HL-60 (cell line): ENCODE measurements around the gene TMEFF2.

ENCODE experiments used
- DNase-seq, 2 experiments: peaks; one replicate each; pipeline ENCODE4 v3.0.0-alpha.2; 2010 to 2020; ENCODE audit warnings: low read depth in 1 of 2, low spot score in 1 of 2
- H3K27ac ChIP-seq: fragments of 250-450 bp; sonication (Bioruptor Pico); replicated peaks from 2 replicates; pipeline ENCODE4 v1.5.1; 2020; ENCODE audit warnings: mild to moderate bottlenecking, moderate library complexity
- H3K27me3 ChIP-seq: fragments of 250-450 bp; sonication (Bioruptor Pico); 2 replicates; pipeline ENCODE4 v1.5.1; 2021; ENCODE audit warnings: mild to moderate bottlenecking, moderate library complexity; ENCODE audit not compliant: insufficient read depth, poor library complexity, severe bottlenecking
- H3K4me3 ChIP-seq: replicated peaks from 2 replicates; pipeline ENCODE4 v1.5.1; 2011; ENCODE audit warnings: mild to moderate bottlenecking, control low read depth, low read length; ENCODE audit not compliant: insufficient read depth
- CTCF ChIP-seq: IDR thresholded peaks from one replicate; pipeline ENCODE4 v1.5.1; 2011; ENCODE audit warnings: low read length, control low read depth, inconsistent platforms; ENCODE audit not compliant: insufficient read depth
- GABPA ChIP-seq: IDR thresholded peaks from 2 replicates; pipeline ENCODE4 v1.6.1; 2012; ENCODE audit warnings: low read depth
- POLR2AphosphoS5 ChIP-seq: IDR thresholded peaks from 2 replicates; pipeline ENCODE4 v1.6.1; 2012; ENCODE audit warnings: low read depth
- REST ChIP-seq: IDR thresholded peaks from 2 replicates; pipeline ENCODE4 v1.6.1; 2012; ENCODE audit warnings: low read depth; ENCODE audit not compliant: insufficient replicate concordance
- SPI1 ChIP-seq: IDR thresholded peaks from 2 replicates; pipeline ENCODE4 v1.6.1; 2012; ENCODE audit warnings: low read depth, mild to moderate bottlenecking, borderline replicate concordance

Gene TMEFF2

GRCh38 chr2:191983591-191983990 is 211.1 kb downstream of the TMEFF2 start:
- TF ChIP-seq POLR2AphosphoS5 (no peak), CTCF (no peak), GABPA (no peak), SPI1 (no peak), REST (no peak)
- H3K27me3 ChIP-seq, result no peaks in the 10 kb centered on the region
- H3K27ac ChIP-seq, result no peak overlapping the region
- no peak overlapping the region for H3K4me3 ChIP-seq
- DNase-seq, result no peak

- Histone ChIP-seq H3K4me3 (no peak overlapping the region), H3K27ac (no peak overlapping the region), H3K27me3 (no peaks in the 10 kb centered on the region)
- no peak for DNase-seq
- TF ChIP-seq POLR2AphosphoS5 (no peak), GABPA (no peak), CTCF (no peak), SPI1 (no peak), REST (no peak)
These were observed 211.5 kb downstream of the TMEFF2 start for GRCh38 chr2:191983186-191983585.

GRCh38 chr2:191981706-191982105 is 213.0 kb downstream of the TMEFF2 start:
- Histone ChIP-seq H3K27ac (no peak overlapping the region), H3K27me3 (no peaks in the 10 kb centered on the region), H3K4me3 (no peak overlapping the region)
- no peak for DNase-seq
- no peak for TF ChIP-seq SPI1
- no peak for TF ChIP-seq CTCF
- no peak for TF ChIP-seq POLR2AphosphoS5

GRCh38 chr2:191980483-191980882 is 214.2 kb downstream of the TMEFF2 start:
- DNase-seq, result no peak
- H3K4me3 ChIP-seq, result no peak overlapping the region
- TF ChIP-seq CTCF (no peak), POLR2AphosphoS5 (no peak), GABPA (no peak), SPI1 (no peak), REST (no peak)

More at GRCh38 chr2:191980483-191980882, 214.2 kb downstream of the TMEFF2 start:
- no peak overlapping the region for H3K27ac ChIP-seq
- H3K27me3 ChIP-seq, result no peaks in the 10 kb centered on the region
